ENCODE results near the gene EFHC1. TPM values are rescaled to one million over a fixed set of nuclear protein-coding genes. Genes with fewer than 3 reads are reported as not detected.

EFHC1 gene
- 15.8 and 23.2 TPM in 2 replicates for total RNA-seq

- intact Hi-C loops (cut with micrococcal nuclease): loop anchor here (1.0 to 5.0 kb wide), 11 partner anchors 58 to 1125 kb away; partner anchors contain the start of genes GCLC, GSTA4, MCM3 and PAQR8
- Mint-ChIP-seq H3K9me3 (no peaks in the 10 kb centered on the region), H3K4me3 (no peak within 1 kb of the TSS), H3K27ac (no peak within 1 kb of the TSS), H3K36me3 (ENCODE audit: low read depth) (peaks cover 3% of the 10 kb centered on the region), H3K4me1 (peaks cover 16% of the 10 kb centered on the region), H3K27me3 (no peaks in the 10 kb centered on the region)
- ATAC-seq (ENCODE audit: low read depth) (peak; percentile 90), DNase-seq (peak; percentile 97)
- ChIA-PET POLR2A (interaction anchor here (0.6 to 2.0 kb wide), 7 partner anchors 71 to 157 kb away, joined by 3 to 16 read pairs (median 5); partner anchors contain the start of genes MCM3 and TRAM2), CTCF (interaction anchor here (0.9 to 7.7 kb wide), 12 partner anchors 11 to 245 kb away, joined by 3 to 66 read pairs (median 5); partner anchors contain the start of gene TRAM2)
- no peak for TF ChIP-seq CTCF (IDR thresholded peaks at IDR 0.05)
Measured at GRCh38 chr6:52419809-52420667, at the start of gene EFHC1. TSS of gene EFHC1 (plus strand) at chr6:52420342. CDS start at chr6:52420411, 69 bp downstream.

- Mint-ChIP-seq H3K4me3 (no peak overlapping the region), H3K27ac (no peak overlapping the region), H3K27me3 (no peaks in the 10 kb centered on the region), H3K9me3 (peaks cover 5% of the 10 kb centered on the region), H3K36me3 (ENCODE audit: low read depth) (peaks cover 25% of the 10 kb centered on the region), H3K4me1 (peaks cover 15% of the 10 kb centered on the region)
- ChIA-PET POLR2A (interaction anchor here (0.7 kb wide), 1 partner anchor 18 kb away, joined by 3 read pairs; no protein-coding TSS in a partner anchor), CTCF (no interaction called here)
- ATAC-seq (ENCODE audit: low read depth) (no peak), DNase-seq (no peak)
- intact Hi-C loops (cut with micrococcal nuclease): no loop called here
- no peak for TF ChIP-seq CTCF (IDR thresholded peaks at IDR 0.05)
Measured at GRCh38 chr6:52371656-52372191, 48.4 kb upstream of the EFHC1 start.

GRCh38 chr6:52373151-52373690 is 46.9 kb upstream of the EFHC1 start:
- DNase-seq: no peak
- ChIA-PET CTCF (no interaction called here), POLR2A (interaction anchor here (1.2 kb wide), 1 partner anchor 11 kb away, joined by 4 read pairs; the partner anchor contains the start of gene PAQR8)
- Mint-ChIP-seq H3K36me3 (ENCODE audit: low read depth) (peaks cover 11% of the 10 kb centered on the region), H3K4me3 (no peak overlapping the region), H3K4me1 (peaks cover 30% of the 10 kb centered on the region), H3K27me3 (no peaks in the 10 kb centered on the region), H3K9me3 (peaks cover 5% of the 10 kb centered on the region), H3K27ac (no peak overlapping the region)
- TF ChIP-seq CTCF (IDR thresholded peaks at IDR 0.05): no peak
- intact Hi-C loops (cut with micrococcal nuclease): no loop called here
- no peak for ATAC-seq (ENCODE audit: low read depth)

- Mint-ChIP-seq H3K27me3 (no peaks in the 10 kb centered on the region), H3K4me3 (no peak overlapping the region), H3K27ac (no peak overlapping the region), H3K36me3 (ENCODE audit: low read depth) (peaks cover 8% of the 10 kb centered on the region), H3K9me3 (peaks cover 5% of the 10 kb centered on the region), H3K4me1 (peaks cover 30% of the 10 kb centered on the region)
- CTCF ChIA-PET: interaction anchor here (1.2 kb wide), 1 partner anchor 87 kb away, joined by 3 read pairs; no protein-coding TSS in a partner anchor
- intact Hi-C loops (cut with micrococcal nuclease): no loop called here
- no peak for DNase-seq
- ATAC-seq (ENCODE audit: low read depth): no peak
- TF ChIP-seq CTCF (IDR thresholded peaks at IDR 0.05): no peak
- POLR2A ChIA-PET: no interaction called here
Measured at GRCh38 chr6:52374247-52374646, 45.9 kb upstream of the EFHC1 start.

All from activated B cell treated with CpG ODN at 0.5 μM for 24 hours (primary cell).